H1 (cell line): Measurements from ENCODE around the gene GATD1. TPM values are rescaled to one million over a fixed set of nuclear protein-coding genes. Genes with fewer than 3 reads are reported as not detected.

ENCODE experiments used
- CTCF ChIA-PET: fragments of 300-600 bp; sonication (Branson Sonifier 250); formaldehyde crosslinking; loops from one replicate; lab custom pipeline; 2021; ENCODE audit not compliant: partially characterized antibody; lab: Charles Lee
- POLR2A ChIA-PET: fragments of 300-600 bp; sonication (Branson Sonifier 250); formaldehyde crosslinking; loops from one replicate; lab custom pipeline; 2021; ENCODE audit warnings: inconsistent platforms; ENCODE audit not compliant: partially characterized antibody; lab: Charles Lee
- DNase-seq, 2 experiments: peaks; one replicate each; pipeline versions ENCODE4 v3.0.0 to v3.0.0-alpha.2; 2010 to 2022; ENCODE audit warnings: low spot score in 2 of 2, low read depth in 1 of 2, mixed read lengths in 1 of 2
- FAIRE-seq: peaks from 2 replicates; lab custom pipeline; 2011; peaks lifted over from hg19 to GRCh38; lab: Jason Lieb, UNC
- H2AFZ ChIP-seq: 2 replicates; pipeline ENCODE4 v1.8.1; 2012; ENCODE audit warnings: low read length, inconsistent platforms
- H2AK5ac ChIP-seq: 2 replicates; pipeline ENCODE4 v1.6.1; 2013; ENCODE audit warnings: low read depth, low read length
- H2BK120ac ChIP-seq: replicated peaks from 2 replicates; pipeline ENCODE3; 2013; ENCODE audit warnings: low read depth, low read length, inconsistent platforms
- H2BK12ac ChIP-seq: 2 replicates; pipeline ENCODE4 v1.6.1; 2013; ENCODE audit warnings: low read depth, low read length
- H2BK15ac ChIP-seq: 2 replicates; pipeline ENCODE4 v1.6.1; 2013; ENCODE audit warnings: low read length
- H2BK20ac ChIP-seq: 2 replicates; pipeline ENCODE4 v1.6.1; 2013; ENCODE audit warnings: low read length
- H2BK5ac ChIP-seq: 2 replicates; pipeline ENCODE4 v1.6.1; 2013; ENCODE audit warnings: low read depth, low read length
- H3K14ac ChIP-seq: 2 replicates; pipeline ENCODE4 v1.6.1; 2013; ENCODE audit warnings: inconsistent platforms; ENCODE audit not compliant: insufficient read length
- H3K18ac ChIP-seq: 2 replicates; pipeline ENCODE4 v1.6.1; 2013; ENCODE audit warnings: low read length; ENCODE audit errors: extremely low read depth
- H3K23ac ChIP-seq: 2 replicates; pipeline ENCODE4 v1.6.1; 2013; ENCODE audit warnings: inconsistent platforms; ENCODE audit not compliant: insufficient read length
- H3K23me2 ChIP-seq: 2 replicates; pipeline ENCODE4 v1.6.1; 2013; ENCODE audit warnings: low read depth, low read length
- H3K27ac ChIP-seq: 2 replicates; pipeline ENCODE4 v1.6.1; 2011; ENCODE audit warnings: low read depth, low read length, inconsistent platforms
- H3K27me3 ChIP-seq, 4 experiments: replicated peaks in 1 of 4; 1 replicate in 1 of 4; 2 replicates in 3 of 4; pipeline versions ENCODE4 v1.6.1 to v1.8.1; 2011 to 2013; ENCODE audit warnings: low read length in 3 of 4, mild to moderate bottlenecking in 3 of 4, inconsistent platforms in 2 of 4, mixed read lengths in 2 of 4, moderate library complexity in 1 of 4; ENCODE audit not compliant: control insufficient read depth in 3 of 4, insufficient read depth in 3 of 4; ENCODE audit errors: extremely low read depth in 1 of 4
- H3K36me3 ChIP-seq, 4 experiments: 2 replicates each; pipeline versions ENCODE4 v1.6.1 to v1.8.1; 2011 to 2013; ENCODE audit warnings: mild to moderate bottlenecking in 4 of 4, low read length in 3 of 4, moderate library complexity in 2 of 4, control low read depth in 1 of 4, inconsistent platforms in 1 of 4; ENCODE audit not compliant: insufficient read depth in 4 of 4, control insufficient read depth in 2 of 4
- H3K4ac ChIP-seq: replicated peaks from 2 replicates; pipeline ENCODE3; 2013; ENCODE audit warnings: low read length, low read depth, mixed read lengths, inconsistent platforms; ENCODE audit not compliant: insufficient read length
- H3K4me1 ChIP-seq, 4 experiments: replicated peaks in 1 of 4; 1 replicate in 1 of 4; 2 replicates in 3 of 4; pipeline versions ENCODE4 v1.6.1 to v1.8.1; 2011 to 2013; ENCODE audit warnings: low read length in 3 of 4, inconsistent platforms in 2 of 4, mixed read lengths in 1 of 4; ENCODE audit not compliant: insufficient read depth in 4 of 4, control insufficient read depth in 3 of 4
- H3K4me2 ChIP-seq, 2 experiments: 2 replicates each; pipeline versions ENCODE4 v1.6.1 to v1.8.1; 2011 to 2013; ENCODE audit warnings: low read depth in 2 of 2, low read length in 2 of 2, control low read depth in 1 of 2, inconsistent platforms in 1 of 2, mild to moderate bottlenecking in 1 of 2; ENCODE audit not compliant: insufficient read depth in 1 of 2
- H3K4me3 ChIP-seq, 4 experiments: fragments of 200-600, 300-600 bp in 1 of 4; sonication (generic), shearing (Covaris generic), sonication (Bioruptor Twin) in 1 of 4; 2 replicates each; pipeline versions ENCODE4 v1.5.1 to v1.8.1; 2011 to 2016; ENCODE audit warnings: low read length in 4 of 4, low read depth in 3 of 4, control low read depth in 2 of 4, inconsistent platforms in 2 of 4, mild to moderate bottlenecking in 2 of 4, mixed read lengths in 1 of 4, moderate library complexity in 1 of 4; ENCODE audit not compliant: insufficient read depth in 2 of 4; ENCODE audit errors: extremely low read depth in 1 of 4
- H3K56ac ChIP-seq: replicated peaks from 2 replicates; pipeline ENCODE3; 2013; ENCODE audit warnings: low read depth, mild to moderate bottlenecking, mixed read lengths, low read length, inconsistent platforms; ENCODE audit not compliant: insufficient read length
- H3K79me1 ChIP-seq: 2 replicates; pipeline ENCODE4 v1.6.1; 2013; ENCODE audit warnings: low read depth, low read length, control low read depth
- H3K79me2 ChIP-seq, 2 experiments: 2 replicates each; pipeline versions ENCODE4 v1.6.1 to v1.8.1; 2012 to 2013; ENCODE audit warnings: low read length in 2 of 2, mild to moderate bottlenecking in 2 of 2, inconsistent platforms in 1 of 2; ENCODE audit not compliant: insufficient read depth in 2 of 2, control insufficient read depth in 1 of 2
- H3K9ac ChIP-seq, 4 experiments: replicated peaks in 1 of 4; 1 replicate in 1 of 4; 2 replicates in 3 of 4; pipeline versions ENCODE4 v1.6.1 to v1.8.1; 2011 to 2013; ENCODE audit warnings: low read depth in 3 of 4, low read length in 3 of 4, control low read depth in 2 of 4, mild to moderate bottlenecking in 2 of 4, moderate library complexity in 2 of 4, inconsistent platforms in 1 of 4; ENCODE audit errors: extremely low read depth in 1 of 4
- H3K9me3 ChIP-seq, 2 experiments: 2 replicates each; pipeline versions ENCODE4 v1.6.1 to v1.8.1; 2012 to 2013; ENCODE audit warnings: mild to moderate bottlenecking in 2 of 2, moderate library complexity in 2 of 2, control low read depth in 1 of 2, inconsistent platforms in 1 of 2, low read depth in 1 of 2, low read length in 1 of 2, mixed read lengths in 1 of 2; ENCODE audit not compliant: insufficient read depth in 2 of 2
- H4K20me1 ChIP-seq, 2 experiments: replicated peaks in 1 of 2; 2 replicates each; pipeline versions ENCODE3 to v1.8.1; 2011 to 2013; ENCODE audit warnings: inconsistent platforms in 2 of 2, low read length in 2 of 2, mild to moderate bottlenecking in 1 of 2; ENCODE audit not compliant: insufficient read depth in 2 of 2, control insufficient read depth in 1 of 2
- H4K5ac ChIP-seq: 2 replicates; pipeline ENCODE4 v1.6.1; 2013; ENCODE audit warnings: low read length, low read depth, mixed read lengths, inconsistent platforms; ENCODE audit not compliant: insufficient read length
- H4K8ac ChIP-seq: 2 replicates; pipeline ENCODE4 v1.8.0; 2013; ENCODE audit warnings: mild to moderate bottlenecking, moderate library complexity, low read length, inconsistent platforms; ENCODE audit not compliant: insufficient read depth; ENCODE audit errors: extremely low read depth
- H4K91ac ChIP-seq: replicated peaks from 2 replicates; pipeline ENCODE3; 2013; ENCODE audit warnings: low read length, mixed read lengths, inconsistent platforms; ENCODE audit not compliant: insufficient read length
- HDAC6 ChIP-seq: IDR thresholded peaks from one replicate; pipeline ENCODE4 v1.7.1; 2012; ENCODE audit warnings: low read depth, mild to moderate bottlenecking, inconsistent platforms, low read length, moderate library complexity
- ZNF274 ChIP-seq: IDR thresholded peaks from 2 replicates; pipeline ENCODE4 v1.7.0; 2012; ENCODE audit warnings: low read length, borderline replicate concordance; ENCODE audit errors: extremely low read depth
- WGBS, 2 experiments: shearing (Covaris generic) in 1 of 2; methylation state at CpG; one replicate each; pipeline versions ENCODE4 v1.1.6 to v1.1.7; 2013 to 2015; ENCODE audit warnings: low lambda C conversion rate in 2 of 2, mixed read lengths in 2 of 2, inconsistent platforms in 1 of 2, low coverage in 1 of 2, missing lambda C conversion rate in 1 of 2; ENCODE audit not compliant: insufficient replicate concordance in 2 of 2, insufficient coverage in 1 of 2, insufficient read length in 1 of 2; ENCODE audit errors: extremely low coverage in 1 of 2, missing lambda C conversion rate in 1 of 2; 5-methylcytosine and 5-hydroxymethylcytosine counted together
- polyA plus RNA-seq, 7 experiments: library from polyadenylated mRNA; depleted of rRNA in 3 of 7; stranded (reverse) in 5 of 7; unstranded in 2 of 7; fragments of >200 nt in 5 of 7; fragments of 200-250 nt in 2 of 7; gene quantifications; 1 replicate in 5 of 7; 2 replicates in 1 of 7; 4 replicates in 1 of 7; pipeline versions ENCODE4 v1.2.1 to v1.2.3, GENCODE V29; 2011 to 2013; ENCODE audit warnings: missing spikeins in 2 of 7, mixed read lengths in 2 of 7
- total RNA-seq: library from RNA; stranded (reverse); fragmentation: NEBNext Ultra II Directional; extraction: Animal tissue kit (Norgen Biotek cat#: 25700); gene quantifications from 2 replicates; pipeline ENCODE4 v1.2.1, GENCODE V29; 2021

The GATD1 gene
- total and polyA plus RNA-seq, 2 of the 8 experiments (the other 6 are each of a cell fraction or from before 2014, with no cell fraction given): 47.5 to 54.8 TPM

- Histone ChIP-seq H3K79me2 (peaks cover 7 to 41% of the 10 kb centered on the region in 2 experiments; a peak in 3 of 4 replicates), H4K20me1 (peaks cover 16 to 31% of the 10 kb centered on the region in 2 experiments), H3K9me3 (no peaks in the 10 kb centered on the region), H3K23ac (no peak overlapping the region), H3K27me3 (no peaks in the 10 kb centered on the region), H2BK20ac (no peak overlapping the region), H2BK12ac (no peak overlapping the region), H4K5ac (no peak overlapping the region), H2AK5ac (no peak overlapping the region), H3K56ac (no peak overlapping the region), H3K4me3 (no peak overlapping the region), H4K8ac (no peak overlapping the region), H3K79me1 (peaks cover 6% of the 10 kb centered on the region; the same call in 1 of the 2 replicates), H3K14ac (no peak overlapping the region), H3K4ac (no peak overlapping the region), H2BK5ac (no peak overlapping the region), H3K27ac (no peak overlapping the region), H2BK15ac (no peak overlapping the region), H3K4me2 (no peak overlapping the region), H2AFZ (no peak overlapping the region), H3K18ac (no peak overlapping the region), H3K36me3 (peaks cover 7 to 24% (median 19%) of the 10 kb centered on the region in 4 experiments; a peak in 7 of 8 replicates), H3K23me2 (peaks cover 4% of the 10 kb centered on the region; the same call in 1 of the 2 replicates), H3K4me1 (peaks cover 0 to 10% (median 5%) of the 10 kb centered on the region in 4 experiments; a peak in 5 of 7 replicates), H3K9ac (no peak overlapping the region), H2BK120ac (no peak overlapping the region), H4K91ac (no peak overlapping the region)
- 87% methylated on average over 15 of the region's 15 CpGs; no CpG with 5 or more reads in 1 of the 2 experiments for WGBS, 2 experiments
- POLR2A ChIA-PET: interaction anchor here (0.7 to 35.3 kb wide), 8 partner anchors 11 to 131 kb away, joined by 3 to 636 read pairs (median 4); partner anchors contain the start of gene TALDO1
- no peak for DNase-seq
- no peak for FAIRE-seq
- CTCF ChIA-PET: interaction anchor here (1.2 to 2.6 kb wide), 3 partner anchors 14 to 48 kb away, joined by 3 to 7 read pairs (median 6); no protein-coding TSS in a partner anchor
- TF ChIP-seq HDAC6 (no peak), ZNF274 (no peak)
Measured at GRCh38 chr11:771617-772204, 5.6 kb downstream of the GATD1 start.
